ENCODE data around the gene LARP4. TPM values are rescaled to one million over a fixed set of nuclear protein-coding genes. Genes with fewer than 3 reads are reported as not detected.

Gene LARP4
- total and polyA plus RNA-seq, 2 of the 4 experiments (the other 2 are of a cell fraction): 11.3 to 42.5 TPM

DNA sequence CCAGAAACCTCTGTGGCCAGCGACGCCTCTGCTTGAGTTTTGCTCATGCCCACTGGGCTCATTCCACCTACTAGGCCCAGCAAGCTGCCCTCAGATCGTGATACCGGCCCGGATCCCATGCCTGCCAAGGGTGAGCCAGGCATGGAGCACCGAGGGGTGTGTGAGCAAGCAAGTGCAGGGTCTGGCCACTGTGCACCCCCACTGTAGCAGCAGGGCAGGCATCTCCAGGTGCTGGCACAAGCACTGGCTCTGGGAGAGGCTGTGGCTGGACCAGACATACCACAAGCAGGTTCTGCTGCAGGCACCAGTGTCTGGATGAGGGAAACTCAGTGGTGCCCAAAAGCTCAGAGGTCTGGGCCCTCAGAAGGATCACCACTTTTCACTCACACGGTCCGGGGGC is 24.9 kb upstream of the LARP4 start:
- WGBS, 2 experiments (ENCODE audit: extremely low coverage in 2 of 2, insufficient read length in 1 of 2): 90% methylated on average over 6 of the region's 8 CpGs; no CpG with 5 or more reads in 1 of the 2 experiments
- H3K27me3 ChIP-seq (ENCODE audit: control insufficient read depth, insufficient read depth, low read length): no peaks in the 10 kb centered on the region
- H3K4ac ChIP-seq (ENCODE audit: low read depth, low read length): no peak overlapping the region
- H3K4me2 ChIP-seq (ENCODE audit: low read depth, low read length): no peak overlapping the region
- 0 out of 2 replicates have a peak, but pooled peaks cover under 1% of the 10 kb centered on the region for H3K4me1 ChIP-seq (ENCODE audit: control insufficient read depth, insufficient read depth, low read length)
- no peak overlapping the region for H4K5ac ChIP-seq (ENCODE audit: low read depth, low read length)
- H3K36me3 ChIP-seq (ENCODE audit: control insufficient read depth, insufficient read depth, low read length): no peaks in the 10 kb centered on the region
- H2AFZ ChIP-seq (replicated peaks; ENCODE audit: low read length, poor library complexity): no peak overlapping the region
- intact Hi-C loops (cut with micrococcal nuclease) (no loop called here), dilution Hi-C loops (cut with HindIII; ENCODE audit: low sequenced_read_pairs, unreplicated experiment) (no loop called here), in situ Hi-C loops (cut with MboI; ENCODE audit: low sequenced_read_pairs) (no loop called here)
- no peak overlapping the region for H2BK5ac ChIP-seq (ENCODE audit: low read depth, low read length, poor library complexity, severe bottlenecking)
- DNase-seq (no peak), ATAC-seq (ENCODE audit: low read depth) (no peak)
- no peak overlapping the region for H4K8ac ChIP-seq (ENCODE audit: low read depth in 2 of 2, low read length in 2 of 2)
- no peaks in the 10 kb centered on the region for H3K79me1 ChIP-seq (ENCODE audit: low read depth in 1 of 2, low read length in 2 of 2)
- H4K91ac ChIP-seq (ENCODE audit: insufficient read depth, low read depth, low read length): no peak overlapping the region
- H3K27ac ChIP-seq (ENCODE audit: insufficient read depth, low read length): no peak overlapping the region
- H2BK20ac ChIP-seq (ENCODE audit: low read depth, low read length): no peak overlapping the region
- ChIA-PET POLR2A (ENCODE audit: unreplicated experiment) (interaction anchor here (0.6 kb wide), 1 partner anchor 12 kb away, joined by 3 read pairs; no protein-coding TSS in a partner anchor), CTCF (no interaction called here)
- no peaks in the 10 kb centered on the region for H4K20me1 ChIP-seq (ENCODE audit: insufficient read depth, low read length)
- no peak overlapping the region for H3K18ac ChIP-seq (ENCODE audit: low read depth, low read length)
- TF ChIP-seq RCOR1 (IDR thresholded peaks at IDR 0.05; ENCODE audit: insufficient replicate concordance, low read length) (no peak), USF2 (IDR thresholded peaks at IDR 0.05; ENCODE audit: low read depth, low read length) (no peak), POLR2A (IDR thresholded peaks at IDR 0.05; ENCODE audit: low read depth, low read length) (no peak), MAZ (IDR thresholded peaks at IDR 0.05; ENCODE audit: borderline replicate concordance, low read depth, low read length) (no peak), MXI1 (IDR thresholded peaks at IDR 0.05; ENCODE audit: borderline replicate concordance, low read depth, low read length) (no peak), NFE2L2 (IDR thresholded peaks at IDR 0.05; ENCODE audit: low read depth, low read length) (no peak), RAD21 (IDR thresholded peaks at IDR 0.05; ENCODE audit: low read length) (no peak), RFX5 (IDR thresholded peaks at IDR 0.05; ENCODE audit: low read depth, low read length) (no peak), FOS (IDR thresholded peaks at IDR 0.05; ENCODE audit: low read depth, low read length) (no peak), CEBPB (IDR thresholded peaks at IDR 0.05; ENCODE audit: low read depth, low read length) (no peak), CHD1 (IDR thresholded peaks at IDR 0.05; ENCODE audit: low read depth, low read length) (no peak), SMC3 (IDR thresholded peaks at IDR 0.05; ENCODE audit: low read depth, low read length) (no peak), BHLHE40 (IDR thresholded peaks at IDR 0.05; ENCODE audit: low read depth, low read length) (no peak), MAFK (IDR thresholded peaks at IDR 0.05; ENCODE audit: low read depth, low read length) (no peak)
- TF ChIP-seq, protein P1, sequence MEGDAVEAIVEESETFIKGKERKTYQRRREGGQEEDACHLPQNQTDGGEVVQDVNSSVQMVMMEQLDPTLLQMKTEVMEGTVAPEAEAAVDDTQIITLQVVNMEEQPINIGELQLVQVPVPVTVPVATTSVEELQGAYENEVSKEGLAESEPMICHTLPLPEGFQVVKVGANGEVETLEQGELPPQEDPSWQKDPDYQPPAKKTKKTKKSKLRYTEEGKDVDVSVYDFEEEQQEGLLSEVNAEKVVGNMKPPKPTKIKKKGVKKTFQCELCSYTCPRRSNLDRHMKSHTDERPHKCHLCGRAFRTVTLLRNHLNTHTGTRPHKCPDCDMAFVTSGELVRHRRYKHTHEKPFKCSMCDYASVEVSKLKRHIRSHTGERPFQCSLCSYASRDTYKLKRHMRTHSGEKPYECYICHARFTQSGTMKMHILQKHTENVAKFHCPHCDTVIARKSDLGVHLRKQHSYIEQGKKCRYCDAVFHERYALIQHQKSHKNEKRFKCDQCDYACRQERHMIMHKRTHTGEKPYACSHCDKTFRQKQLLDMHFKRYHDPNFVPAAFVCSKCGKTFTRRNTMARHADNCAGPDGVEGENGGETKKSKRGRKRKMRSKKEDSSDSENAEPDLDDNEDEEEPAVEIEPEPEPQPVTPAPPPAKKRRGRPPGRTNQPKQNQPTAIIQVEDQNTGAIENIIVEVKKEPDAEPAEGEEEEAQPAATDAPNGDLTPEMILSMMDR (conservative IDR thresholded peaks at IDR 0.05; ENCODE audit: low read depth, low read length): no peak
- TF ChIP-seq, protein P2, sequence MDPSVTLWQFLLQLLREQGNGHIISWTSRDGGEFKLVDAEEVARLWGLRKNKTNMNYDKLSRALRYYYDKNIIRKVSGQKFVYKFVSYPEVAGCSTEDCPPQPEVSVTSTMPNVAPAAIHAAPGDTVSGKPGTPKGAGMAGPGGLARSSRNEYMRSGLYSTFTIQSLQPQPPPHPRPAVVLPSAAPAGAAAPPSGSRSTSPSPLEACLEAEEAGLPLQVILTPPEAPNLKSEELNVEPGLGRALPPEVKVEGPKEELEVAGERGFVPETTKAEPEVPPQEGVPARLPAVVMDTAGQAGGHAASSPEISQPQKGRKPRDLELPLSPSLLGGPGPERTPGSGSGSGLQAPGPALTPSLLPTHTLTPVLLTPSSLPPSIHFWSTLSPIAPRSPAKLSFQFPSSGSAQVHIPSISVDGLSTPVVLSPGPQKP (IDR thresholded peaks at IDR 0.05; ENCODE audit: borderline replicate concordance, low read depth, low read length): no peak
- H2AK5ac ChIP-seq (ENCODE audit: low read depth, low read length): no peak overlapping the region
- H2BK15ac ChIP-seq (ENCODE audit: low read depth, low read length): no peak overlapping the region
- H3K9me3 ChIP-seq (ENCODE audit: control insufficient read depth, insufficient read depth, low read length): no peaks in the 10 kb centered on the region
- H3K9me1 ChIP-seq (ENCODE audit: insufficient read depth, low read length): 0 out of 2 replicates have a peak, but pooled peaks cover under 1% of the 10 kb centered on the region
- no peak overlapping the region for H3K56ac ChIP-seq (ENCODE audit: extremely low read depth, insufficient read depth, low read length)
- no peak overlapping the region for H3K9ac ChIP-seq (ENCODE audit: low read depth, low read length)
- H2BK120ac ChIP-seq (ENCODE audit: low read depth, low read length): no peak overlapping the region
- H2AK9ac ChIP-seq (replicated peaks; ENCODE audit: low read depth, low read length, poor library complexity): no peak overlapping the region
- H3K23ac ChIP-seq (ENCODE audit: low read depth, low read length): no peak overlapping the region
- no peak overlapping the region for H3K4me3 ChIP-seq (ENCODE audit: insufficient read depth, low read depth, low read length)
- BruUV-seq (replicated peaks): no TSS peak
- no peak overlapping the region for H3K14ac ChIP-seq (replicated peaks; ENCODE audit: low read depth, low read length)

Data from IMR-90 (cell line).